ENCODE data around the gene CELA3B.
"Not testable (repeated sequence)": the region's sequence is repeated elsewhere in the genome, so short reads cannot be mapped to it uniquely, and the experiment has no call there.

The CELA3B gene

GRCh38 chr1:21969066-21969465 is 7.8 kb upstream of the CELA3B start:
- not testable (repeated sequence) for H3K9ac ChIP-seq (ENCODE audit: low read depth, low read length); H3K9me3 ChIP-seq (ENCODE audit: control insufficient read depth, insufficient read depth, low read length); H3K4me1 ChIP-seq (ENCODE audit: control insufficient read depth, insufficient read depth, low read length); H3K27me3 ChIP-seq (ENCODE audit: control insufficient read depth, insufficient read depth, low read length); H3K36me3 ChIP-seq (ENCODE audit: control insufficient read depth, insufficient read depth, low read length); H3K4me3 ChIP-seq (ENCODE audit: low read depth, low read length)

GRCh38 chr1:21970523-21970922 is 6.3 kb upstream of the CELA3B start:
- H3K36me3 ChIP-seq (ENCODE audit: control insufficient read depth, insufficient read depth, low read length); H3K27me3 ChIP-seq (ENCODE audit: control insufficient read depth, insufficient read depth, low read length); H3K4me1 ChIP-seq (ENCODE audit: control insufficient read depth, insufficient read depth, low read length); H3K9me3 ChIP-seq (ENCODE audit: control insufficient read depth, insufficient read depth, low read length); H3K9ac ChIP-seq (ENCODE audit: low read depth, low read length); H3K4me3 ChIP-seq (ENCODE audit: low read depth, low read length): not testable (repeated sequence)

GRCh38 chr1:21972973-21973441 is 3.8 kb upstream of the CELA3B start:
- H3K36me3 ChIP-seq (ENCODE audit: control insufficient read depth, insufficient read depth, low read length); H3K9me3 ChIP-seq (ENCODE audit: control insufficient read depth, insufficient read depth, low read length); H3K9ac ChIP-seq (ENCODE audit: low read depth, low read length); H3K4me3 ChIP-seq (ENCODE audit: low read depth, low read length); H3K27me3 ChIP-seq (ENCODE audit: control insufficient read depth, insufficient read depth, low read length); H3K4me1 ChIP-seq (ENCODE audit: control insufficient read depth, insufficient read depth, low read length): not testable (repeated sequence)

- H3K4me3 ChIP-seq (ENCODE audit: low read depth, low read length); H3K9me3 ChIP-seq (ENCODE audit: control insufficient read depth, insufficient read depth, low read length); H3K36me3 ChIP-seq (ENCODE audit: control insufficient read depth, insufficient read depth, low read length); H3K4me1 ChIP-seq (ENCODE audit: control insufficient read depth, insufficient read depth, low read length); H3K27me3 ChIP-seq (ENCODE audit: control insufficient read depth, insufficient read depth, low read length); H3K9ac ChIP-seq (ENCODE audit: low read depth, low read length): not testable (repeated sequence)
These were observed 2.9 kb upstream of the CELA3B start for GRCh38 chr1:21973948-21974347.

- H3K4me1 ChIP-seq (ENCODE audit: control insufficient read depth, insufficient read depth, low read length); H3K27me3 ChIP-seq (ENCODE audit: control insufficient read depth, insufficient read depth, low read length); H3K9ac ChIP-seq (ENCODE audit: low read depth, low read length); H3K4me3 ChIP-seq (ENCODE audit: low read depth, low read length); H3K9me3 ChIP-seq (ENCODE audit: control insufficient read depth, insufficient read depth, low read length); H3K36me3 ChIP-seq (ENCODE audit: control insufficient read depth, insufficient read depth, low read length): not testable (repeated sequence)
These were observed 2.1 kb upstream of the CELA3B start for GRCh38 chr1:21974699-21975098.

GRCh38 chr1:21975296-21975695 is 1.5 kb upstream of the CELA3B start:
- H3K4me1 ChIP-seq (ENCODE audit: control insufficient read depth, insufficient read depth, low read length); H3K9ac ChIP-seq (ENCODE audit: low read depth, low read length); H3K36me3 ChIP-seq (ENCODE audit: control insufficient read depth, insufficient read depth, low read length); H3K4me3 ChIP-seq (ENCODE audit: low read depth, low read length); H3K27me3 ChIP-seq (ENCODE audit: control insufficient read depth, insufficient read depth, low read length); H3K9me3 ChIP-seq (ENCODE audit: control insufficient read depth, insufficient read depth, low read length): not testable (repeated sequence)

- H3K9ac ChIP-seq (ENCODE audit: low read depth, low read length); H3K4me1 ChIP-seq (ENCODE audit: control insufficient read depth, insufficient read depth, low read length); H3K27me3 ChIP-seq (ENCODE audit: control insufficient read depth, insufficient read depth, low read length); H3K9me3 ChIP-seq (ENCODE audit: control insufficient read depth, insufficient read depth, low read length); H3K4me3 ChIP-seq (ENCODE audit: low read depth, low read length); H3K36me3 ChIP-seq (ENCODE audit: control insufficient read depth, insufficient read depth, low read length): not testable (repeated sequence)
These were observed 1.4 kb downstream of the CELA3B start for GRCh38 chr1:21978209-21978608.

- not testable (repeated sequence) for H3K4me1 ChIP-seq (ENCODE audit: control insufficient read depth, insufficient read depth, low read length); H3K9me3 ChIP-seq (ENCODE audit: control insufficient read depth, insufficient read depth, low read length); H3K4me3 ChIP-seq (ENCODE audit: low read depth, low read length); H3K36me3 ChIP-seq (ENCODE audit: control insufficient read depth, insufficient read depth, low read length); H3K27me3 ChIP-seq (ENCODE audit: control insufficient read depth, insufficient read depth, low read length); H3K9ac ChIP-seq (ENCODE audit: low read depth, low read length)
These were observed 3.8 kb downstream of the CELA3B start for GRCh38 chr1:21980515-21981220.

- not testable (repeated sequence) for H3K9me3 ChIP-seq (ENCODE audit: control insufficient read depth, insufficient read depth, low read length); H3K4me1 ChIP-seq (ENCODE audit: control insufficient read depth, insufficient read depth, low read length); H3K36me3 ChIP-seq (ENCODE audit: control insufficient read depth, insufficient read depth, low read length); H3K4me3 ChIP-seq (ENCODE audit: low read depth, low read length); H3K9ac ChIP-seq (ENCODE audit: low read depth, low read length); H3K27me3 ChIP-seq (ENCODE audit: control insufficient read depth, insufficient read depth, low read length)
These were observed 4.4 kb downstream of the CELA3B start for GRCh38 chr1:21981253-21981652.

GRCh38 chr1:21982122-21982521 is 5.3 kb downstream of the CELA3B start:
- not testable (repeated sequence) for H3K4me1 ChIP-seq (ENCODE audit: control insufficient read depth, insufficient read depth, low read length); H3K27me3 ChIP-seq (ENCODE audit: control insufficient read depth, insufficient read depth, low read length); H3K9me3 ChIP-seq (ENCODE audit: control insufficient read depth, insufficient read depth, low read length); H3K4me3 ChIP-seq (ENCODE audit: low read depth, low read length); H3K36me3 ChIP-seq (ENCODE audit: control insufficient read depth, insufficient read depth, low read length); H3K9ac ChIP-seq (ENCODE audit: low read depth, low read length)

GRCh38 chr1:21983539-21983938 is 6.7 kb downstream of the CELA3B start:
- H3K4me1 ChIP-seq (ENCODE audit: control insufficient read depth, insufficient read depth, low read length); H3K9me3 ChIP-seq (ENCODE audit: control insufficient read depth, insufficient read depth, low read length); H3K9ac ChIP-seq (ENCODE audit: low read depth, low read length); H3K36me3 ChIP-seq (ENCODE audit: control insufficient read depth, insufficient read depth, low read length); H3K4me3 ChIP-seq (ENCODE audit: low read depth, low read length); H3K27me3 ChIP-seq (ENCODE audit: control insufficient read depth, insufficient read depth, low read length): not testable (repeated sequence)

GRCh38 chr1:21985893-21986292 is 9.1 kb downstream of the CELA3B start:
- not testable (repeated sequence) for H3K4me3 ChIP-seq (ENCODE audit: low read depth, low read length); H3K9ac ChIP-seq (ENCODE audit: low read depth, low read length); H3K27me3 ChIP-seq (ENCODE audit: control insufficient read depth, insufficient read depth, low read length); H3K4me1 ChIP-seq (ENCODE audit: control insufficient read depth, insufficient read depth, low read length); H3K9me3 ChIP-seq (ENCODE audit: control insufficient read depth, insufficient read depth, low read length); H3K36me3 ChIP-seq (ENCODE audit: control insufficient read depth, insufficient read depth, low read length)

GRCh38 chr1:21986386-21986785 is 9.6 kb downstream of the CELA3B start:
- not testable (repeated sequence) for H3K9ac ChIP-seq (ENCODE audit: low read depth, low read length); H3K36me3 ChIP-seq (ENCODE audit: control insufficient read depth, insufficient read depth, low read length); H3K9me3 ChIP-seq (ENCODE audit: control insufficient read depth, insufficient read depth, low read length); H3K27me3 ChIP-seq (ENCODE audit: control insufficient read depth, insufficient read depth, low read length); H3K4me1 ChIP-seq (ENCODE audit: control insufficient read depth, insufficient read depth, low read length); H3K4me3 ChIP-seq (ENCODE audit: low read depth, low read length)
